RPMI8226 (cell line): ENCODE measurements around the gene PPM1D.
"Not testable (repeated sequence)": the region's sequence is repeated elsewhere in the genome, so short reads cannot be mapped to it uniquely, and the experiment has no call there.

ENCODE experiments used
- DNase-seq: peaks from one replicate; pipeline ENCODE4 v3.0.0-alpha.2; 2015

PPM1D gene

DNA sequence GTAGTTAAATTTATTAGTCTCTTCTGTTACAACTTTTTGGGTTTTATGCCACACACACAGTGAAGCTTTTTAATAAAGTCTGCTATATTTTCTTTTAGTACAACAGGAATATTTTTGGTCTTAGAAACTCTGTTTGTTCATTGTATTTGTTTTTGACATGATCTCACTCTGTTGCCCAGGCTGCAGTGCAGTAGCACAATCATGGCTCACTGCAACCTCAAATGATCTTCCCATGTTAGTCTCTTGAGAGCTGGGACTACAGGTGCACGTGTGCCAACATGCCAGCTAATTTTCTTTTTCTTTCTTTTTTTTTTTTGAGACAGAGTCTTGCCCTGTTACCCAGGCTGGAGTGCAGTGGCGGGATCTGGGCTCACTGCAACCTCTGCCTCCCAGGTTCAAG lies 27.1 kb downstream of the PPM1D start:
- no peak for DNase-seq

DNA sequence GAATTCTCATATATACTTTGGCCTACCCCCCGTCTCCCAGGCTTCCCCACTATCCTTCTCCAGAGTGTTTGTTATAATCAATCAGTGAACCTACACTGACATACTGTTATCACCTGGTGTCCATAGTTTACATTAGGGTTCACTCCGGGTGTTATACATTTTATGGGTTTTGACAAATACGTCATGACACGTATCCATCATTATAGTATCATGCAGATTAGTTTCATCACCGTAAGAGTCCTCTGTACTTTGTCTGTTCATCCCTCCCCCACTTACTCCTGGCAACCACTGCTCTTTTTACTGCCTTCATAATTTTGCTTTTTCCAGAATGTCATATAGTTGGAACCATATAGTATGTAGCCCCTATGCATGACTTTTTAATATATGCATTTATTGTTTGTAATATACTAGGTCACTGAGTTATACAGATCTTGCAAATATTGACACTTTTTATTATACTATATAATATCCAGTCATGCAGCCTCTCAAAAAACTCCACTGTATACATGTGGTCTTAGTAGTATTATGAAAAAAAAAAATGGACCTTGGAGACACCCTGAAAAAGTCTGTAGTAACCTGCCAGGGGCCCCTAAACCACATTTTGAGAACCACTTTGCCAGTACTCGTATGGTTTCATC lies 28.4 kb downstream of the PPM1D start:
- no peak for DNase-seq

DNA sequence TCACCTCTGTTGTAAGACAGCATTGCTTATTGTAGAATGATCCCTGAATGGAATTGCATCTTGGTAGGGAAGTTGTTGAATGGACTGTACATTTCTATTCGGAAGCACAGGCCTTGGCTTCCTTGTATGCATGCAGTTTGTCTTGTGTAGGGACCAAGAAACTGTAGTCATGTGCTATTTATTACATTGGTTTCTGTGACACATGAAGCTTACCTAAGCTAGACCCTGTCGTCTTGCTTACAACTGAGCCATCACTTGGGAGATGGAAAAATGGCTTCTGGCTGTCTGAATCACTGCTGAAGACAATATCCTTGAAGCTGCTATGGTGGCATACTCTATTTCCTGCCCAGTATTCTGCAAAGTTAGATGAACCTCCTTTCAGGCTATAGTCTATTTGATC lies 29.1 kb downstream of the PPM1D start:
- no peak for DNase-seq

DNA sequence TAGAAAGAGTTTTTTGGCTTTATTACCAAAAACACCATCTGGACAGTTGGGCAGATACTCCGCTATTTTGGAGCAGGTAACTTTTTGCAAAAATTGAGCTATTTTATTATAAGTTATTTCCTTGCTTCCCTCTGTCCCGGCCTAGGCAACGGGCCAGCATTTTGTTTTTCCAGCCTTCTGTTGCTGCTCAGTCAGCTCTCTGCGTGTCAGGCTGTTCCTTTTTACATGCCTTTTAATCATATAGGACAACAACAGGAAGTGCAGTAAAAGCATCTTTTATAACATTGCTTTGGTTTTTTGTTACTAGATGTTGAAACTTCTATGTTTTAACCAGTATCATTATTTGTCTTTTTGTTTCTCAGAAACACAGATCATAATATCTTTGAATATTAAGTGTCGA lies 30.4 kb downstream of the PPM1D start:
- no peak for DNase-seq

DNA sequence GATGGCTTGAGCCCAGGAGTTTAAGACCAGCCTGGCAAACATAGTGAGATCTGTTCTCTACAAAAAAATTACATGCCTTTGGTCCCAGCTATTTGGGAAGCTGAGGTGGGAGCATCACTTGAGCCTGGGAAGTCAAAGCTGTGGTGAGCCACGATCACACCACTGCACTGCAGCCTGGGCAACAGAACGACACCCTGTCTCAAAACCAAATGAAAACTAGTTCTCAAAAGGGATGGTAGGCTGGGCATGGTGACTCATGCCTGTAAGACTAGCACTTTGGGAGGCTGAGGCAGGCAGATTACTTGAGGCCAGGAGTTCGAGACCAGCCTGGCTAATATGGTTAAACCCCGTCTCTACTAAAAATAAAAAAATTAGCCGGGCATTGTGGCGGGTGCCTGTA lies 31.1 kb downstream of the PPM1D start:
- no peak for DNase-seq

DNA sequence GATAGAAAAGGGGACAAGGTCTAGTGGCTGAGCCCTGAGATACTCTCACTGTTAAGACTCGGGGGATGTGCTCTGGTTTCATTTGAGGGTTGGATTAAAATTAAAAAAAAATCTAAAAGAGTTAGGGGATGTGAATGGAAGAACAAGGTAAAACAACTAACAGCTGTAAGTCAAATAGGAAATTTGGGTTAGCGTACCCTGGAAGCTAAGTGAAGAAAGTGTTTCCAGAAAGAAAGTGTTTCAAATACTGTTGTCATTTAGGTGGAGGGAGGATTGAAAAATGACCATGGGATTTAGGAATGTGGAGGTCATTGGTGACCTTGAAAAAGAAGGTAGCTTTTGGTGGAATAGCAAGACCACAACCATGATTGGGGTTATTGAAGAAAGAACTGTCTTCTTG lies 37.7 kb downstream of the PPM1D start:
- DNase-seq: no peak

DNA sequence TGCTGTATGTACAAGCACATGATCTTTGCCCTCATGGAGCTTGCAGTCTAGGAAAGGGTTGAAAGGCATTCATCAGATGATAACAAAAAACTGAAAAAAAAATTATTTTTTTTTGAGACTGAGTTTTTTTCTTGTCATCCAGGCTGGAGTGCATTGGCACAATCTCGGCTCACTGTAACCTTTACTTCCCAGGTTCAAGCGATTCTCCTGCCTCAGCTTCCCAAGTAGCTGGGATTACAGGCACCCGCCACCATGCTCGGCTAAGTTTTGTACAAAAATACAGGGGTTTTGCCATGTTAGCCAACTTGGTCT lies 39.0 kb downstream of the PPM1D start:
- no peak for DNase-seq

DNA sequence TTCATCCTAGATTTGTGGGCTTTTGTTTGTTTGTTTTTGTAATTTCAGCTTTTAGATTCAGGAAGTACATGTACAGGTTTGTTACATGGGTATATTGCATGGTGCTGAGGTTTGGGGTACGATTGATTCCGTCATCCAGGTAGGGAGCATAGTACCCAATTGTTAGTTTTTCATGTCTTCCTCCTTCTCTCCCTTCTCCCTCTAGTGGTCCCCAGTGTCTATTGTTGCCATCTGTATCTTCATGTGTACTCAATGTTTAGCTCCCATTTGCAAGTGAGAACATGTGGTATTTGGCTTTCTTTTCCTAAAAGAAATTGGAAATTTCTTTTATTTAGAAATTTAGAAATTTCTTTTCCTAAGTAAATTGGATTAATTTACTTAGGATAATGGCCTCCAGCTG lies 40.5 kb downstream of the PPM1D start:
- peak; percentile 10 for DNase-seq

DNA sequence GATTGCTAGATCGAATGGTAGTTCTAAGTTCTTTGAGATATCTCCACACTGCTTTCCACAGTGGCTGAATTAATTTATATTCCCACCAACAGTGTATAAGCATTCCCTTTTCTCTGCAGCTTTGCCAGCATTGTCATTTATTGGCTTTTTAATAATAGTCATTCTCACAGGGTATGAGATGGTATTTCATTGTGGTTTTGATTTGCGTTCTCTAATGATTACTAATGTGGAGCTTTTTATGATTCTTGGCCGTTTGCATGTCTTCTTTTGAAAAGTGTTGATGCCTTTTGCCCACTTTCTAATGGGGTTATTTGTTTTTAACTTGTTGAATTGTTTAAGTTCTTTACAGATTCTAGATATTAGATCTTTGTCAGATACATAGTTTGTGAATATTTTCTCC lies 41.1 kb downstream of the PPM1D start:
- DNase-seq: no peak

DNA sequence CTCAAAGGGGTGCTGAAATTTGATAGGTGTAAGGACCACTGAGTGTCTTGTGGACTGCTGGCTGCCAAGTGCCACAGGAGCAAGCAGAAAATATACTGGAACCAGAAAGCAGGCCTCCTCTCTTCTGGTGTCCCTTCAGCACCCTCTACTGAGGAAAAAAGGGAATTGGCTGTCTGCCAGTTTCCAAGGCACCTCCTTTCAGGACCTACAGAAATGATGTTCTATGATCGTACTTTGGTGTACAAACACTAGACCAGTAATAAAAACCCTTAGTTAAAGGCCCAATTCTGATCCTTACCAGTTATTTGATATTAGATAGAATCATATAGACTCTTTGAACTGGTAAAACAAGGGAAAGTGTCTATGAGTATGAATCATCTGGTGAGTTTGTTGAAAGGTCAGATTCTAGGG lies 41.8 kb downstream of the PPM1D start:
- DNase-seq: peak; percentile 88

DNA sequence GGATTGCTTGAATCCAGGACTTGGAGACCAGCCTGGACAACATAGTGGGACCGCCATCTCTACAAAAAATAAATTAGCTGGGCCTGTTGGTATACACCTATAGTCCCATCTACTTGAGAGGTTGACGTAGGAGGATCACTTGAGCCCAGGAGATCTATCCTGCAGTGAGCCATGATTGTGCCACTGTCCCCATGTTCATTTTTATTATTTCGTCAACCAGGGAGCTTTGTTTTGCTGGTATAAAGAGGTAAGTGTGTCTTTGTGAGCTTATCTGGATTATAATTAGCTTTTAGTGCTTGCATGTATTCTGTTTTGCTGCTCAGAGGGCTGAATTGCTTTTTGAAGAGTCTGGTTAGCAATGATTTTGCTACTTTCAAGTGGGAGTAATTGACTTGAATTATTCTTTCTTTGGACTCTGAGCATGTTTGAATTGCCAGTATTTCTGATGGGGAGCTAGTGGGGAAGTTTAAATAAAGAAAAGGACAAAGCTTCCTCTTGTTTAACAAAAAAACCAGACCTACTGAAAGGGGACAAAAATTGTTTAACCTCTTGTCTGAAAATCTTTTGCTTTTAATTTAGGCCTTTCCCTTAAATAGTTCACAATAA lies 46.0 kb downstream of the PPM1D start:
- DNase-seq: no peak

DNA sequence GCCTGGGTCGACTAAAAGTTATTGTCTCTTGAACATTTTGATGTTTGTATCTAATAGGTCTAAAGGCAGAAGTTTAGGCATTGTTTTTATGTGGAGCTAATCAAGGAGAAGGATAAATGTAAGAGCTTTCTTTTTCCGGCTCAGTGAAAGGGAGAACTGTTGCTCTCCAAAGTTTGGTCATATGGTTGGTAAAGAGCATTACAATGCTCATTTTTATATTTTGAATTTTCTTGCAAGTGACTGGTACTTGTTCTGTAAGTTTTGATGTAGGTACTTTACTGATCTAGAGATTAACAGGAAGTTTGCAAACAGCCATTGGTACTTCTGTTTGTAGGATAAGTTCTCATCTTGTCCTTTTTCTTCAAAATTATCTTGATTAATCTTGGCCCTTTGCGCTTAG lies 46.7 kb downstream of the PPM1D start:
- DNase-seq: no peak

DNA sequence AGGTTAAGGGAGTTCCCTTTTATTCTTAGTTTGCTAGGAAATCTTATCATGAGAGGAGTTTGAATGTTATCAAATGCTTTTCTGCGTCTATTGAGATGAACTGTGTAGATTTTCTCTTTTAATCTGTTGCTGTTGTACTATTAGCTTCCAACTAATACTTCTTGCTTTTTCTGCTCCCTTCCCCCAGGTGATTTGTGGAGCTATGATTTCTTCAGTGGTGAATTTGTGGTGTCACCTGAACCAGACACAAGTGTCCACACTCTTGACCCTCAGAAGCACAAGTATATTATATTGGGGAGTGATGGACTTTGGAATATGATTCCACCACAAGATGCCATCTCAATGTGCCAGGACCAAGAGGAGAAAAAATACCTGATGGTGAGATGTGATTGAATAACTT lies 47.7 kb downstream of the PPM1D start:
- no peak for DNase-seq

DNA sequence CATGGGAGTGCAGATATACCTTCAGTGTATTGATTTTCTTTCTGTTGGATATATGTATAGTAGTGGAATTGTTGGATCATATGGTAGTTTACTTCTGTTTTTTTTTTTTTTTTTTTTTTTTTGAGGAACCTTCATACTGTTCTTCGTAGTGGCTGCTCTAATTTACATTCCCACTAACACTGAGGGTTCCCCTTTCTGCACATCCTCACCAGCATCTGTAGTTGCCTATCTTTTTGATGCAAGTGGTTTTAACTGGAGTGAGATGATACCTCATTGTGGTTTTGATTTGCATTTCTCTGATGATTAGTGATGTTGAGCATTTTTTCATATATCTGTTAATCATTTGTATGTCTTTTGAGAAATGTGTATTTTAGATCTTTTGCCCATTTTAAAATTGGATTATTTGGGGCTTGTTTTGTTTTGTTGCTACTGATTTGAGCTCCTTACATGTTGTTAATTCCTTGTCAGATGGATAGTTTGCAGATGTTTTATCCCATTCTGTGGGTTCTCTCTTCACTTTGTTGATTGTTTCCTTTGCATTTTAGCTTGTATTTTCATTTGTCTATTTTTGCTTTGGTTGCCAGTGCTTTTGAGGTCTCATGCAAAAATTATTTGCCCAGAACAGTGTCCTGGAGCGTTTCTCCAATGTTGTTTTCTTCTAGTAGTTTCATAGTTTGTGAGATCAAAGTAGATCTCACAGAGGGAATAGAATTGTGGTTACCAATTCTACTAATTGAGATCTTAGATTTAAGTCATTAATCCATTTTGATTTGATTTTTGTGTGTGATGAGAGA lies 52.7 kb downstream of the PPM1D start:
- DNase-seq: no peak

DNA sequence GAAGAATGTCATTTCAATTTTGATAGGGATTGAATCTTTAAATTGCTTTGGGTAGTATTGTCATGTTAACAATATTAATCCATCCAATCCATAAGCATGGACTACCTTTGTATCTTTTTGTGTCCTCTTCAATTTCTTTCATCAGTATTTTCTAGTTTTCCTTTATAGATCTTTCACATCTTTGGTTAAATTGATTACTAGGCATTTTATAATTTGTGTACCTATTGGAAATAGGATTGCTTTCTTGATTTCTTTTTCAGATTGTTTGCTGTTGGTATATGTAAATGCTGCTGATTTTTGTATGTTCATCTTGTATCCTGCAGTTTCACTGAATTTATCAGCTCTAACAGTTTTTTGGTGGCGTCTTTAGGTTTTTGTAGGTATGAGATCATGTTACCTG lies 53.6 kb downstream of the PPM1D start:
- DNase-seq: no peak

DNA sequence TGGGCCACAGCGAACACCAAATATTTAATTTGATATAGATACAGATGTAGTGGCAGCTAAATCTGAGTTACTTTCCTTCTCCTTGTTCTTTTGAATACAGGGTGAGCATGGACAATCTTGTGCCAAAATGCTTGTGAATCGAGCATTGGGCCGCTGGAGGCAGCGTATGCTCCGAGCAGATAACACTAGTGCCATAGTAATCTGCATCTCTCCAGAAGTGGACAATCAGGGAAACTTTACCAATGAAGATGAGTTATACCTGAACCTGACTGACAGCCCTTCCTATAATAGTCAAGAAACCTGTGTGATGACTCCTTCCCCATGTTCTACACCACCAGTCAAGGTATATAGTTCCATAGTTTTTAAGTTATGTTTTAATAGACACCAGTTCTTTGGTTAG lies 56.5 kb downstream of the PPM1D start:
- no peak for DNase-seq

DNA sequence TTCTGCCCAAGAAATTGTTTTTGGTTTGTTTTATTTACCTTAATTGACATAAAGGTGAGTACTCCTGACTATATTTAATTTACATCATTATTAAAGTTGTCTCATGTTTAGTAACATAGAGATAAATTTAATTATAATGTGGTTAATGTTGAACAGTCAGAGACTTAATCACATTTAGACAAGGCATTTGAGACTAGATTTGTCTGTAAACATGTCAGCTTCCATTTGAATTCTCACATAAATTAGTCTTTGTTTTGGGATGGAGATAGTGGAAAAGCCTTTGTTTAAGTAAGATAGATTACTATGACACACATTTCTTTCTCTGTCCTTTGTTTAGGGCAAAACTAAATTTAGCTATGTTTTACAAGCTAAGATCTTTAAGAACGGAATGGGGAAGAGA lies 59.2 kb downstream of the PPM1D start:
- DNase-seq: no peak

DNA sequence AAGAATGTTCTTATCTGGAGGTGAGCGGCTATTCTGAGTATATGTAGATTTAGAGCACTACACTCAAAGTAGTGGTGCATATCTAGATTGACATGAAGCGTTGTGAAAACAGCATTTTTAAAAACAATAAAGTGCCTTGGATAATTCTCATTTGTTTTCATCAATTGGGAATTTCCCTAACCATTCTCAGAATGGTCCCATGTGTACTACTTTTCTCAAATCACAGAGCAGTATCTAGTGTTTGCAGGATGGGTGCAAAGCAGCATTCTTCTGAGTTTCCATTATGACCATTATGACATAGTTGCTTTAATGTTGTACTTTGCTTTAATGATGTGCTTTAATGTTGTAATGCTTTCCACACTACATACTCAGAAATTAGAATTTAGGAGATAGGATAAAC lies 61.5 kb downstream of the PPM1D start:
- no peak for DNase-seq

DNA sequence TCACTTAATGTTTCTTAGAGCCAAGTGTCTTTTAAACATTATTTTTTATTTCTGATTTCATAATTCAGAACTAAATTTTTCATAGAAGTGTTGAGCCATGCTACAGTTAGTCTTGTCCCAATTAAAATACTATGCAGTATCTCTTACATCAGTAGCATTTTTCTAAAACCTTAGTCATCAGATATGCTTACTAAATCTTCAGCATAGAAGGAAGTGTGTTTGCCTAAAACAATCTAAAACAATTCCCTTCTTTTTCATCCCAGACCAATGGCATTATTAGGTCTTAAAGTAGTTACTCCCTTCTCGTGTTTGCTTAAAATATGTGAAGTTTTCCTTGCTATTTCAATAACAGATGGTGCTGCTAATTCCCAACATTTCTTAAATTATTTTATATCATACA lies 64.0 kb downstream of the PPM1D start:
- DNase-seq: no peak

DNA sequence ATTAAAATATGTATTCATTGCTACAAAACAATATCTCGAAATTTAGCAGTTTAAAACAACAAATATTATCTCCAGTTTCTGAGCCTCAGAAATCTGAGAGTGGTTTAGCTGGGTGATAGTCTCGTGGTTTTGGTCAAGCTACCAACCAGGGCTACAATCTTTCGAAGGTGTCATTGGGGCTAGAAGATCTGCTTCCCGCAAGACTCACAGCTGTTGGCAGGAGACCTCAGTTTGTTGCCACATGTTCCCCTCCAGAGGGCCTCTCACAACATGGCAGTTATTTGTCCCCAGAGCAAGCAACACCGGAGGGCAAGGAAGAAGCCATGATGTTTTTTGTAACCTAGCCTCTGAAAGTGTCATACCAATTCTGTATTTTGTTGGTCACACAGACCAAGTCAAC lies 65.6 kb downstream of the PPM1D start:
- DNase-seq: no peak

DNA sequence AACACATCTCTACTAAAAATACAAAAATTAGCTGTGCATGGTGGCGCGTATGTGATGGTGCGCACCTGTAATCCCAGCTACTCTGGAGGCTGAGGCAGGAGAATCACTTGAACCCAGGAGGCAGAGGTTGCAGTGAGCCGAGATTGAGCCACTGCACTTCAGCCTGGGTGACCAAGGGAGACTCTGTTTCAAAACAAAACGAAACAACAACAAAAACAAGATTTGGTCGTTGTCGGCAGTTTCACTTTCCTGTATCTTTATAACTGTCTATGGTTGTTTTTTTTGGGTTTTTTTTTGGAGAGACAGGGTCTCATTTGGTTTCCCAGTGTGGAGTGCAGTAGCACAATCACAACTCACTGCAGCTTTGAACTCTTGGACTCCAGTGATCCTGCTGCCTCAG lies 68.7 kb downstream of the PPM1D start:
- DNase-seq: peak; percentile 3

DNA sequence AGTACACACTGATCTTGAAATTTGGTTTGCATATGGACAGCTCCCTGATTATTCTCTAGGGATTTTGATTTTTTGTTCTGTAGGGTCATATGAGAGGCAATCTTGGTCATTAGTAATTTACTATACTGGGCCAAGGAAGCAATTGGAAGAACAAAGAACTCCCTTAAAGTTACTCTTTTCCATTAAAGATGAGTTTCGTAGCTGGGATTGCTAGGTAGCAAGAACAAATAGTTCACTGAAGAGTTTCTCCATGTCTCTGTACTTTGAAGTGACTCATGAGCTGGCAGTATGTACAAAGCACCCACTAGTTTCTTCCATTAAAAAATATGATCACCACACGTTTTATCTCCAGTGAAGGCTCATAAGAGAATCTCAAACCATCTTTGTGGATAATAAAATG lies 71.5 kb downstream of the PPM1D start:
- no peak for DNase-seq

DNA sequence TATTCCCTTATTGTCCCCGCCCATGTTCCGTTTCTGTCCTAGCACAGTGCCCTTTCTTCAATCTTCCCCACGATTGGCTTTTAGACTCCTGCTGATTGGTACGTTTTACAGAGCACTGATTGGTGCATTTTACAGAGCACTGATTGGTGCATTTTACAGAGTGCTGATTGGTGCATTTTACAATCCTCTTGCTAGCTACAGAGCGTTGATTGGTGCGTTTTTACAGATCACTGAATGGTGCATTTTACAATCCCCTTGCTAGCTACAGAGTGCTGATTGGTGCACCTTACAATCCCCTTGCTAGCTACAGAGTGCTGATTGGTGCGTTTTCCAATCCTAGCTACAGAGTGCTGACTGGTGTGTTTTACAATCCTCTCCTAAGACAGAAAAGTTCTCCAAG lies 74.6 kb downstream of the PPM1D start:
- not testable (repeated sequence) for DNase-seq

DNA sequence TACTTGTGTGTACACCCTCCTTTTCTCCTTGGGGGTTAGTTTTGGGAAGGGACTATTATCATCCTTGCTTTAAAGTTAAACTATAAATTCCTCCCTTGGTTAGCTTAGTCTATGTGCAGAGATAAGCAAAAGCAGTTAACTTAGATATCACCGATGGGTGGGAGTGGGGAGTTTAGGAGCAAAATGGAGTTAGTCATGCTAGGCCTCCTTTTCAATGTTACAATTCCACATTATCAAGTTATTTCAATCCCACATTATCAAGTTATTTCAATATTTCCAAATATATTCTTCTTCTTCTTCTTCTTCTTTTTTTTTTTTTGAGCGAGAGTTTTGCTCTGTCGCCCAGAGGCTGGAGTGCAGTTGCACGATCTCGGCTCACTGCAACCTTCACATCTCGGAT lies 76.0 kb downstream of the PPM1D start:
- no peak for DNase-seq
